ENCODE data around the gene USP53. TPM values are rescaled to one million over a fixed set of nuclear protein-coding genes. Genes with fewer than 3 reads are reported as not detected.
"Not testable (repeated sequence)": the region's sequence is repeated elsewhere in the genome, so short reads cannot be mapped to it uniquely, and the experiment has no call there.

USP53 gene
- total RNA-seq, 4 donors from 2014 or later: 79.0 to 186 (median 125) TPM

- no peaks in the 10 kb centered on the region for H3K36me3 ChIP-seq
- H3K4me1 ChIP-seq: no peaks in the 10 kb centered on the region
- ATAC-seq: no peak
- no peak overlapping the region for H3K27ac ChIP-seq
- no peaks in the 10 kb centered on the region for H3K27me3 ChIP-seq
- no peak overlapping the region for H3K4me3 ChIP-seq
- WGBS, 2 donors (ENCODE audit: low coverage in 1 of 2): 50 to 57% methylated on average over 2 of the region's 2 CpGs
- no peak for TF ChIP-seq EP300 (IDR thresholded peaks at IDR 0.05)
- TF ChIP-seq POLR2A (IDR thresholded peaks at IDR 0.05): no peak
- no peak for TF ChIP-seq POLR2AphosphoS5 (IDR thresholded peaks at IDR 0.05)
- H3K9me3 ChIP-seq: no peaks in the 10 kb centered on the region
Observed at GRCh38 chr4:119329835-119330620, 117.5 kb downstream of the USP53 start.

GRCh38 chr4:119336332-119336979 lies 123.9 kb downstream of the USP53 start:
- H3K4me3 ChIP-seq, ATAC-seq: not testable (repeated sequence)

GRCh38 chr4:119337010-119337409 lies 124.5 kb downstream of the USP53 start:
- 50% methylated on average over 1 of the region's 1 CpG; no CpG with 5 or more reads in 1 of the 2 donors for WGBS, 2 donors (ENCODE audit: low coverage in 1 of 2)
- Histone ChIP-seq H3K36me3 (no peaks in the 10 kb centered on the region), H3K9me3 (no peaks in the 10 kb centered on the region), H3K27me3 (no peaks in the 10 kb centered on the region), H3K4me3 (no peak overlapping the region), H3K27ac (no peak overlapping the region), H3K4me1 (no peaks in the 10 kb centered on the region)
- TF ChIP-seq EP300 (IDR thresholded peaks at IDR 0.05): no peak
- no peak for TF ChIP-seq CTCF (IDR thresholded peaks at IDR 0.05)
- no peak for TF ChIP-seq POLR2A (IDR thresholded peaks at IDR 0.05)
- peak; percentile 54 for ATAC-seq

More at GRCh38 chr4:119336332-119336979, 123.9 kb downstream of the USP53 start:
- H3K9me3 ChIP-seq, H3K27me3 ChIP-seq, H3K36me3 ChIP-seq, H3K27ac ChIP-seq, H3K4me1 ChIP-seq: not testable (repeated sequence)
- WGBS, 2 donors (ENCODE audit: low coverage in 1 of 2): 80 to 83% methylated on average over 1 of the region's 4 CpGs

DNA sequence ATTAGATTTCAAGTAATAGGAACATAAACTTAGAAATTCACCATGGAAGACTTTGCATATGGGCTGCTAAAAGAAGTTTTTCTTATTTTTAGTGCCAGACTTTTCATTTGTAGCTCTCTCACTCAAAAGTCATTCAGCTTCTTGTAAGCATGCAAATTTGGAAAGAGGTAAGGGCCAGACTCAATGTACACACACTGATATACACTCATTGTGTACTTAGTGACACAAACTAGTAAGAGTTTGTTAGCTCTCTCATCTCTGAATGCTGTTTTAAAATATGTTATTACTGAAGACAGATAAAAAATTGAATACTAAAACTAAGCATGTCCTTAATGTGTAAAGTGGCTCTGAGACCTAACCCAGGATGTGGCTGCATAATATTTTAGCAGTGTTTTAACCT lies 127.4 kb downstream of the USP53 start:
- not testable (repeated sequence) for H3K4me1 ChIP-seq, H3K36me3 ChIP-seq, H3K27me3 ChIP-seq, H3K27ac ChIP-seq, H3K4me3 ChIP-seq, ATAC-seq, H3K9me3 ChIP-seq

- not testable (repeated sequence) for H3K27ac ChIP-seq, ATAC-seq, H3K4me1 ChIP-seq, H3K4me3 ChIP-seq, H3K36me3 ChIP-seq, H3K27me3 ChIP-seq, H3K9me3 ChIP-seq
- WGBS, 2 donors (ENCODE audit: low coverage in 1 of 2): no CpG with 5 or more reads among the region's 2 CpGs
Observed at GRCh38 chr4:119343293-119343692, 130.8 kb downstream of the USP53 start.

Other genes with a start within 250 kb of the USP53 start
- 1 to 10 TPM in 2 of 4 donors, under 1 TPM in 2; 0.20 to 2.3 (median 0.78) TPM for gene MYOZ2, start 76.9 kb upstream of the USP53 start, total RNA-seq
- gene FABP2, start 109.4 kb downstream of the USP53 start, total RNA-seq: not detected

Measured in gastroesophageal sphincter (tissue), 4 donors.